GM10266 (cell line): ENCODE data around the gene ZNF175.

Experiments
- DNase-seq: peaks from one replicate; pipeline ENCODE4 v3.0.0; 2012; ENCODE audit errors: extremely low spot score
- TF ChIP-seq, protein P1 (sequence below): IDR thresholded peaks from 2 replicates; pipeline ENCODE4 v1.5.1; 2012; ENCODE audit warnings: mild to moderate bottlenecking, low read depth; ENCODE audit not compliant: control insufficient read depth, insufficient read depth; ENCODE audit errors: missing control alignments

The ZNF175 gene

DNA sequence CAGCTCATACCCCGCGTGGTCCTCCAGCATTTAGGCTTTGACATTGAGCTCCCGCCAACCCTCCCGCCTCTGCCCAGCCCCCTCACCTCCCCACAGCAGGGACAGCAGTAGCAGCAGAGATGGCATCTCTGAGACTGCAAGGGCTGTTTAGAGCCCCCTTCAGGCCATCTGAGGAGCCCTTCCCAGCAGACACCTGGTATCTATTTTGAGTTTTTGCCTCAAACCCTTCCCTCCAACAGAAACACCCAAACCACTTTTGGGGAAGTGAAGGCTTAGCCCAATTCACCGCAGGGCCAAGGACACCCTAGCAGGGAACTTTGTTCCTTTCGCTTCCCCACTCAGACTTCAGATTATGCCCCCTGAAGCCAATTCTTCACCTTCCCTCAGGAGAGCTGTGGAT is 6.3 kb upstream of the ZNF175 start:
- peak; percentile 34 for DNase-seq
- TF ChIP-seq, protein P1, sequence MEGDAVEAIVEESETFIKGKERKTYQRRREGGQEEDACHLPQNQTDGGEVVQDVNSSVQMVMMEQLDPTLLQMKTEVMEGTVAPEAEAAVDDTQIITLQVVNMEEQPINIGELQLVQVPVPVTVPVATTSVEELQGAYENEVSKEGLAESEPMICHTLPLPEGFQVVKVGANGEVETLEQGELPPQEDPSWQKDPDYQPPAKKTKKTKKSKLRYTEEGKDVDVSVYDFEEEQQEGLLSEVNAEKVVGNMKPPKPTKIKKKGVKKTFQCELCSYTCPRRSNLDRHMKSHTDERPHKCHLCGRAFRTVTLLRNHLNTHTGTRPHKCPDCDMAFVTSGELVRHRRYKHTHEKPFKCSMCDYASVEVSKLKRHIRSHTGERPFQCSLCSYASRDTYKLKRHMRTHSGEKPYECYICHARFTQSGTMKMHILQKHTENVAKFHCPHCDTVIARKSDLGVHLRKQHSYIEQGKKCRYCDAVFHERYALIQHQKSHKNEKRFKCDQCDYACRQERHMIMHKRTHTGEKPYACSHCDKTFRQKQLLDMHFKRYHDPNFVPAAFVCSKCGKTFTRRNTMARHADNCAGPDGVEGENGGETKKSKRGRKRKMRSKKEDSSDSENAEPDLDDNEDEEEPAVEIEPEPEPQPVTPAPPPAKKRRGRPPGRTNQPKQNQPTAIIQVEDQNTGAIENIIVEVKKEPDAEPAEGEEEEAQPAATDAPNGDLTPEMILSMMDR: peak; percentile 36

DNA sequence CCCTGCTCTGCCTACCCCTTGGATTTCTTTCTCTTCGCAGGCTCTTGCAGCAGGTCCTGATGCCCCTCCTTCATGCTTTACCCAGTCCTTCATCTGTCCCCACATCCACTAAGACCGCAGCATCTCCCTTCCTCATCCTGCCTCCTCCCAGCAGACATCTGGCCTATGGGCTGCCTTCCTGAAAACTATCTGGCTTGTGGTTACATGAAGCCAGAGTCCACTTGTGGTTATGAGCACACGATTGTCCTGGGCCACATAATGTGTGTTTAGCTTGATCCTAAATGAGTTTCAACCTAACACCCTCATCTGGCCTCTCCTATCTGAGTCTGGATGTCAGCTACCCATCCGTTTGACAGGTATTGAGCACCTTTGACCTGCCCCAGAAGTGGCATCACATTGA is 5.5 kb upstream of the ZNF175 start:
- TF ChIP-seq, protein P1: no peak

DNA sequence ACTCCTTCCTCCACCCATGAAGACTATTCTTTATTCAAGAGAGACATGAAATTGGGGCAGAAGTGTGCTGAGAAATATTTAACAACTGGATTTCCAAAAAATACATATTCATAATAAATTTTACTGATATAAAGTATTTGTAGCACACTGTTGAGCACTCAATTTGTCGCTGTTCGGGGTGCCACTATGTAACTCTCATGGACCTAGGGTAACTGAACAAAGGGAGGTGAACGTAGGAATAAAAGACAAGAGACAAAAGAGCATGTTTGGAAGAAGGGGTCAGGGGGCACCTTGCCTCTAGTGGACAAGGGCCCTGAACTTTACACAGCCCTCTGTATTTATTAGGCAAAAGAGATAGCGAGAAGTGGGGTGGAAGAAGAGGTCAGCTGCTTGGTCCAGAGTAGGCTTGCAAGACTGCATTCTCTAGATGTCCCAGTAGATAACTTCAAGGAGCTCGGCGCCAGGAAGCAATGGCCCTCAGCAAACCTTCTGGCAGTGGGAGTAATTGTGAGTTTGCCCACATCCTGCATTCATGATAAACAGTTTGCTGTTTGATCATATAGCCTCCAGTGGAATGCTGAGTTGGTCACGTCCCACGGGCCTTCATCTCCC is 4.5 kb upstream of the ZNF175 start:
- DNase-seq: no peak
- TF ChIP-seq, protein P1: no peak

More for the DNA sequence above, 5.5 kb upstream of the ZNF175 start:
- DNase-seq: no peak

DNA sequence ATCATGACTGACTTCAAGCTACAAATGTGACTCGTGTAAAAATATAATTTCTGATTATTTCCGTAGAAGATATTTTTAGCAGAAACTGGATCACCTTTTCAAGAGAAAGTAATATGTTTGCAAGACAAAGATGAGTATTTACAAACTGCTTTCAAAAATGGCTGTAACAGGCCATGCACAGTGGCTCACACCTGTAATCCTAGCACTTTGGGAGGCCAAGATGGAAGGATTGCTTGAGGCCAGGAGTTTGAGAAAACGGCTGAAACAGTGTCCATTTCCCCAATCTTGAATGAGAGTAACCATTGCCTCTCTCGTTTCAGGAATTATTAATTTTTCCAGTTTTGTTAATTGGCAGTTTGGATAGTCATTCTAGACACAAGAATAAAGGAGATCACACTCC is 3.5 kb upstream of the ZNF175 start:
- no peak for DNase-seq
- TF ChIP-seq, protein P1: no peak

DNA sequence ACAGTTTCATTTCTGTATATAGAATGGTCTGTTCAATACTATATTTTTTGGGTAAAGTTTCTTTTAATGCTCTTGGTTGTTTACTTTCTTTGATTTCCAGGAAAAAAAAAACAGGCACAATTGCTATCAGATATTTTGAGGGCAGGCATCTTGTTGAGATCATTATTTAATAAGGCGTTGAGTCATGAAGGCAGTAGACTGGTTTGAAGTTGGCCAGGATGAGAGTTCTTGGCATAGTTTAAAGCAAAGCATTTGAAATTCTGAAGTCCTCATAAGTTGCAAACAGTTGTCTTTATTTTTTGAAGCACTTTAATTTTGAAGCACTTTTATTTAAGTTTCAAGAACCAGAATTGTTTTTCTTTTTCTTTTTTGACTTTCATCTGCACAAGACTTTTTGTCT is 2.6 kb upstream of the ZNF175 start:
- DNase-seq: no peak
- TF ChIP-seq, protein P1: no peak

DNA sequence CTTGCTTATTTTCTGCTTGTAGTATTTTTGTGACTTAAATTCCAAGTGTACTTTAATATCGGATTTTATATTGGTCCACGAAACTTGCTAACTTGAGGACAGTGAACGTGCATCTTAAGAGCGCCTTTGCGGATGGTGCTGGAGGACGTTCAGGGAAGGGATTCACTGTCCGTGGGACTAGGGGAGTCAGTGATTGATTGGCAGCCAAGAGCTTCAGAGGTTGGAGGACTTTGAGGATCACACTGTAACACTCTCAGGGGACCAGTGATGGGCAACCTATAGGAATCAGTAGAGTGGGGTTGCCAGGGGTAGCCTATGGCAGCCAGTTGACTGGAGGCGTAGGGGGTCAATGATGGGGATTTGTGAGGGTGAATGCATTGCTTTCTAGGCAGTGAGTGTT is 516 bp downstream of the ZNF175 start:
- TF ChIP-seq, protein P1: no peak

DNA sequence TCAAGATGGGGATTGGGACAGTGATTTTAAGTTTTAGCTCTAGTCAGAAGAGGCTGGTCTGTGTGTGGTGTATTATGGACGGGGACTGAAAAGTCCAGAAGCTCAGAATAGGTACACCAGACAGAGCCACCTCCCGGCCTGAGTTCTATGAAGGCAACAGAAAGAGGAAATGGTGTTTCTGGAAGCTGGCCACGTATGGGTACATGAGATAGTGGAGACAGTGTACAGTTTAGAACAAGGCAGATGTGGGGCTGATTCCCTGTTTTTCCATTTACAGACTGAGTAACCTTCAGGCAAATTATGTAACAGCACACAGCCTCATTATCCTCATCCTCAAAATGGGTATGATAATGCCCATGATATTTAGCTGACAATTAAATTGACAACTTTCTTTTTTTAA is 1.3 kb downstream of the ZNF175 start:
- TF ChIP-seq, protein P1: no peak
- DNase-seq: no peak

More for the DNA sequence above, 516 bp downstream of the ZNF175 start:
- no peak for DNase-seq
